HEK293T (cell line): Measurements from ENCODE around the gene TMED4.
"Not testable (repeated sequence)": the region's sequence is repeated elsewhere in the genome, so short reads cannot be mapped to it uniquely, and the experiment has no call there.

Source experiments
- CTCF ChIA-PET: fragments of 350-600 bp; formaldehyde crosslinking; extraction: SDS; loops from one replicate; lab custom pipeline; 2021; ENCODE audit warnings: antibody characterized with exemption, inconsistent platforms; lab: Yijun Ruan, JAX
- POLR2A ChIA-PET: fragments of 350-600 bp; formaldehyde crosslinking; extraction: SDS; loops from one replicate; lab custom pipeline; 2020; ENCODE audit warnings: antibody characterized with exemption, inconsistent platforms; lab: Yijun Ruan, JAX
- DNase-seq: peaks from one replicate; pipeline ENCODE4 v3.0.0; 2012; ENCODE audit warnings: mixed read lengths; ENCODE audit errors: extremely low spot score
- ARNT ChIP-seq: fragments of 450-650 bp; IDR thresholded peaks from 2 replicates; pipeline ENCODE4 v1.6.1; 2017; ENCODE audit warnings: mild to moderate bottlenecking
- BHLHE40 ChIP-seq: fragments of 450-650 bp; IDR thresholded peaks from 2 replicates; pipeline ENCODE4 v1.6.1; 2016; ENCODE audit warnings: mild to moderate bottlenecking, moderate library complexity, borderline replicate concordance
- CTBP1 ChIP-seq: fragments of 450-650 bp; IDR thresholded peaks from 2 replicates; pipeline ENCODE4 v1.6.1; 2016; ENCODE audit warnings: borderline replicate concordance
- ELF4 ChIP-seq: fragments of 450-650 bp; IDR thresholded peaks from 2 replicates; pipeline ENCODE4 v1.6.1; 2017; ENCODE audit warnings: antibody characterized with exemption
- FOXA1 ChIP-seq: fragments of 450-650 bp; IDR thresholded peaks from 2 replicates; pipeline ENCODE4 v1.6.1; 2016; ENCODE audit warnings: mild to moderate bottlenecking
- FOXK2 ChIP-seq: fragments of 450-650 bp; IDR thresholded peaks from 2 replicates; pipeline ENCODE4 v1.6.1; 2016; ENCODE audit warnings: mild to moderate bottlenecking
- FOXM1 ChIP-seq: fragments of 450-650 bp; IDR thresholded peaks from 2 replicates; pipeline ENCODE4 v1.6.1; 2017; ENCODE audit warnings: mild to moderate bottlenecking, borderline replicate concordance
- HDGF ChIP-seq: fragments of 450-650 bp; IDR thresholded peaks from 2 replicates; pipeline ENCODE4 v1.6.1; 2017; ENCODE audit warnings: antibody characterized with exemption, borderline replicate concordance
- L3MBTL2 ChIP-seq: fragments of 450-650 bp; conservative IDR thresholded peaks from 2 replicates; pipeline ENCODE4 v1.6.1; 2016; ENCODE audit warnings: mild to moderate bottlenecking
- LEF1 ChIP-seq: fragments of 450-650 bp; IDR thresholded peaks from 2 replicates; pipeline ENCODE4 v1.6.1; 2017; ENCODE audit warnings: mild to moderate bottlenecking, borderline replicate concordance
- NFRKB ChIP-seq: fragments of 450-650 bp; IDR thresholded peaks from 2 replicates; pipeline ENCODE4 v1.6.1; 2016; ENCODE audit warnings: mild to moderate bottlenecking, moderate library complexity
- PKNOX1 ChIP-seq: fragments of 450-650 bp; IDR thresholded peaks from 2 replicates; pipeline ENCODE4 v1.6.1; 2016
- SP1 ChIP-seq: fragments of 450-650 bp; IDR thresholded peaks from 2 replicates; pipeline ENCODE4 v1.6.1; 2017
- SUZ12 ChIP-seq: fragments of 450-650 bp; IDR thresholded peaks from 2 replicates; pipeline ENCODE4 v1.6.1; 2016; ENCODE audit warnings: mild to moderate bottlenecking
- TARDBP ChIP-seq: fragments of 450-650 bp; IDR thresholded peaks from 2 replicates; pipeline ENCODE4 v1.6.1; 2016
- ZNF384 ChIP-seq: fragments of 450-650 bp; IDR thresholded peaks from 2 replicates; pipeline ENCODE4 v1.6.1; 2016

Gene TMED4

GRCh38 chr7:44602576-44602910 is 20.5 kb upstream of the TMED4 start:
- ChIA-PET CTCF (no interaction called here), POLR2A (no interaction called here)
- TF ChIP-seq SUZ12 (no peak), FOXM1 (no peak), FOXK2 (no peak), SP1 (no peak), ARNT (no peak), LEF1 (no peak), BHLHE40 (no peak), PKNOX1 (no peak), TARDBP (no peak), L3MBTL2 (no peak), HDGF (no peak), NFRKB (no peak), ZNF384 (no peak), CTBP1 (no peak), ELF4 (no peak), FOXA1 (no peak)
- DNase-seq = no peak

- no peak for DNase-seq
- TF ChIP-seq FOXM1 = no peak
- no peak for TF ChIP-seq BHLHE40
- no peak for TF ChIP-seq SP1
- TF ChIP-seq PKNOX1 = no peak
- ChIA-PET CTCF (interaction anchor here (0.7 to 1.6 kb wide), 2 partner anchors 11 to 514 kb away, joined by 3 to 6 read pairs; no protein-coding TSS in a partner anchor), POLR2A (no interaction called here)
Measured at GRCh38 chr7:44599222-44599621, 17.2 kb upstream of the TMED4 start.

- POLR2A ChIA-PET, CTCF ChIA-PET, DNase-seq: not testable (repeated sequence)
Measured at GRCh38 chr7:44597181-44597580, 15.2 kb upstream of the TMED4 start.

- CTCF ChIA-PET = interaction anchor here (0.8 kb wide), 1 partner anchor 19 kb away, joined by 4 read pairs; no protein-coding TSS in a partner anchor
- no peak for DNase-seq
- TF ChIP-seq L3MBTL2 = no peak
- TF ChIP-seq BHLHE40 = no peak
- TF ChIP-seq LEF1 = no peak
- TF ChIP-seq FOXA1 = no peak
- TF ChIP-seq ARNT = no peak
- no peak for TF ChIP-seq NFRKB
- TF ChIP-seq PKNOX1 = no peak
- no peak for TF ChIP-seq SUZ12
- TF ChIP-seq ZNF384 = no peak
- TF ChIP-seq FOXK2 = no peak
- TF ChIP-seq ELF4 = no peak
- TF ChIP-seq FOXM1 = no peak
- TF ChIP-seq HDGF = no peak
- no peak for TF ChIP-seq SP1
- TF ChIP-seq TARDBP = no peak
- no peak for TF ChIP-seq CTBP1
- POLR2A ChIA-PET = interaction anchor here (1.0 to 1.4 kb wide), 2 partner anchors 11 to 14 kb away, joined by 3 to 5 read pairs; partner anchors contain the start of genes OGDH and TMED4
Measured at GRCh38 chr7:44595934-44596635, 14.1 kb upstream of the TMED4 start.

GRCh38 chr7:44590910-44591309 is 8.9 kb upstream of the TMED4 start:
- CTCF ChIA-PET = interaction anchor here (0.6 kb wide), 1 partner anchor 9 kb away, joined by 3 read pairs; no protein-coding TSS in a partner anchor
- TF ChIP-seq HDGF (no peak), FOXK2 (no peak), SUZ12 (no peak), ARNT (no peak), TARDBP (no peak), SP1 (no peak), ELF4 (no peak), FOXM1 (no peak)
- DNase-seq = no peak
- POLR2A ChIA-PET = interaction anchor here (1.1 to 2.8 kb wide), 4 partner anchors 9 to 257 kb away, joined by 4 to 12 read pairs (median 6); partner anchors contain the start of genes DDX56, H2AZ2, OGDH and TMED4

GRCh38 chr7:44587843-44588711 is 6.0 kb upstream of the TMED4 start:
- TF ChIP-seq BHLHE40 (no peak), L3MBTL2 (no peak), FOXK2 (no peak), SUZ12 (no peak), HDGF (no peak), NFRKB (no peak), PKNOX1 (no peak), LEF1 (no peak), ELF4 (no peak), SP1 (no peak), ARNT (no peak), ZNF384 (no peak), CTBP1 (no peak), FOXA1 (no peak), FOXM1 (no peak), TARDBP (no peak)
- ChIA-PET CTCF (interaction anchor here (0.6 to 1.2 kb wide), 6 partner anchors 11 to 259 kb away, joined by 3 to 7 read pairs (median 4); partner anchors contain the start of genes DDX56 and OGDH), POLR2A (interaction anchor here (1.0 to 1.4 kb wide), 3 partner anchors 14 to 259 kb away, joined by 3 read pairs; partner anchors contain the start of genes DDX56 and OGDH)
- no peak for DNase-seq
